Upper lobe of right lung (tissue), 1 donor: ENCODE data around the gene LUM. TPM values are rescaled to one million over a fixed set of nuclear protein-coding genes. Genes with fewer than 3 reads are reported as not detected.
"Not testable (repeated sequence)": the region's sequence is repeated elsewhere in the genome, so short reads cannot be mapped to it uniquely, and the experiment has no call there.

Experiments used
- ATAC-seq: fragments of 200-7000 bp; cut with Tn5 transposase; one replicate; pipeline ENCODE4 v1.9.1; 2020; ENCODE audit warnings: mild to moderate bottlenecking, moderate library complexity
- DNase-seq: peaks from one replicate; pipeline ENCODE4 v3.0.0-alpha.2; 2020
- H3K27ac ChIP-seq: fragments of 200-600 bp; one replicate; pipeline ENCODE4 v1.8.0; 2022
- H3K27me3 ChIP-seq: fragments of 200-600 bp; one replicate; pipeline ENCODE4 v1.8.0; 2022; ENCODE audit warnings: mild to moderate bottlenecking
- H3K36me3 ChIP-seq: fragments of 200-600 bp; one replicate; pipeline ENCODE4 v1.8.0; 2022
- H3K4me1 ChIP-seq: fragments of 200-600 bp; one replicate; pipeline ENCODE4 v1.8.0; 2022
- H3K4me3 ChIP-seq: fragments of 200-600 bp; one replicate; pipeline ENCODE4 v1.8.0; 2022; ENCODE audit warnings: mild to moderate bottlenecking
- H3K9me3 ChIP-seq: fragments of 200-600 bp; one replicate; pipeline ENCODE4 v1.8.0; 2022
- intact Hi-C: fragments of 100-400 bp; cut with DNase I; formaldehyde crosslinking; loops from one replicate; pipeline ENCODE4 v1.11.0; 2022
- total RNA-seq: library from RNA; stranded (reverse); fragmentation: NEBNext Ultra II Directional; extraction: Animal tissue kit (Norgen Biotek cat#: 25700); gene quantifications from one replicate; pipeline ENCODE4 v1.2.1, GENCODE V29; 2021
- TF ChIP-seq, protein P1 (sequence below): fragments of 200-600 bp; IDR thresholded peaks from one replicate; pipeline ENCODE4 v1.8.0; 2022; ENCODE audit warnings: antibody characterized with exemption
- donor health status: DM: no; HTN: yes; CAD: no; lungs with severe emphysema.

The LUM gene
- total RNA-seq, 1 donor from 2014 or later: 361 TPM

DNA sequence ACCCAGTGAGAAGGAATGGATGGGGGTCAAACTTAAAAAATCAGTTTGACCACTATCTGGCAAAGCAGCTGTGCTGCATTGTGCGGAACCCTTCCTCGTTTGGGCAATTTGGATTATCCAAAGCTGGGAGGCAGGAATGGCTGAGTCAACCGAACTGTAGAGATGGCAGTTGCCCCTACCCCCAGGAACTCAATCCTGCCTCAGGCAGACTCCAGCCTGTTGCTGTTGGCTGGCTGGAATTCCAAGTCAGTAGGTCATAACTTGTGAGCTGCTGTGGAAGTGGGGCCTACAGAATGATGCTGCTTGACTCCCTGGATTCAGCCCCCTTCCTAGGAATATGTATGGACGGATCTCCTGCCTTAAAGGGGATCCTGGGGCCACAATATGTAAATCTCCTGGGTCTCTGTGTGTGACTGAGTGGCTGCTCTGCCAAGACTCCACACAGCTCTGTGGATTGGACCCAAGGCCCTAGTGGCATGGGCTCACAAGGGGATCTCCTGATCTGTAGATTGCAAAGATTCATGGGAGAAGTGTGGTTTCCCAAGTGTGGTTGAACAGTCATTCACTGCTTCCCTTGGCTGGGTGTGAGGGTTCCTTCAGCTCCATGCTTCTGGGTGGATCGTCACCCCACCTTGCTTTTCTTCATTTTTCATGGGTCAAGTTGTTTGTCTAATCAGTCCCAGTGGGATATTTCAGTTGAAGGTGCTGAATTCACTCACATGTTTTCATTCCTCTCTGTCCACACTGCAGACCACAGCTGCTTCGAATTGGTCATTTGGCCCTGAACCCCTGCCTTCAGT is 19.2 kb downstream of the LUM start:
- TF ChIP-seq, protein P1, sequence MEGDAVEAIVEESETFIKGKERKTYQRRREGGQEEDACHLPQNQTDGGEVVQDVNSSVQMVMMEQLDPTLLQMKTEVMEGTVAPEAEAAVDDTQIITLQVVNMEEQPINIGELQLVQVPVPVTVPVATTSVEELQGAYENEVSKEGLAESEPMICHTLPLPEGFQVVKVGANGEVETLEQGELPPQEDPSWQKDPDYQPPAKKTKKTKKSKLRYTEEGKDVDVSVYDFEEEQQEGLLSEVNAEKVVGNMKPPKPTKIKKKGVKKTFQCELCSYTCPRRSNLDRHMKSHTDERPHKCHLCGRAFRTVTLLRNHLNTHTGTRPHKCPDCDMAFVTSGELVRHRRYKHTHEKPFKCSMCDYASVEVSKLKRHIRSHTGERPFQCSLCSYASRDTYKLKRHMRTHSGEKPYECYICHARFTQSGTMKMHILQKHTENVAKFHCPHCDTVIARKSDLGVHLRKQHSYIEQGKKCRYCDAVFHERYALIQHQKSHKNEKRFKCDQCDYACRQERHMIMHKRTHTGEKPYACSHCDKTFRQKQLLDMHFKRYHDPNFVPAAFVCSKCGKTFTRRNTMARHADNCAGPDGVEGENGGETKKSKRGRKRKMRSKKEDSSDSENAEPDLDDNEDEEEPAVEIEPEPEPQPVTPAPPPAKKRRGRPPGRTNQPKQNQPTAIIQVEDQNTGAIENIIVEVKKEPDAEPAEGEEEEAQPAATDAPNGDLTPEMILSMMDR: no peak
- DNase-seq (no peak), ATAC-seq (no peak)
- H3K4me1 ChIP-seq: no peaks in the 10 kb centered on the region
- intact Hi-C loops: no loop called here
- no peaks in the 10 kb centered on the region for H3K36me3 ChIP-seq
- H3K4me3 ChIP-seq: no peak overlapping the region
- no peak overlapping the region for H3K27ac ChIP-seq
- H3K9me3 ChIP-seq: no peaks in the 10 kb centered on the region
- H3K27me3 ChIP-seq: no peaks in the 10 kb centered on the region

DNA sequence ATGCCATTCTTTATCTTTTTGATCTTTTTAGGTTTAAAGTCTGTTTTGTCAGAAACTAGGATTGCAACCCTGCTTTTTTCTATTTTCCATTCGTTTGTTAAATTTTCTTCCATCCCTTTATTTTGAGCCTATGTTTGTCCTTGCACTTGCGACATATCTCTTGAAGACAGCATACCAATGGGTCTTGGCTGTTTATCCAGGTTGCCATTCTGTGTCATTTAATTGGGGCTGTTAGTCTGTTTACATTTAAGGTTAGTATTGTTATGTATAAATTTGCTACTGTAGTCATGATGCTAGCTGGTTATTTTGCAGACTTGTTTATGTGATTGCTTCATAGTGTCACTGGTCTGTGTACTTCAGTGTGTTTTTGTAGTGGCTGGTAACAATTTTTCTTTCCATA is 21.3 kb downstream of the LUM start:
- H3K4me3 ChIP-seq, H3K27me3 ChIP-seq, ATAC-seq, H3K27ac ChIP-seq, H3K36me3 ChIP-seq, H3K4me1 ChIP-seq, H3K9me3 ChIP-seq, intact Hi-C loops, DNase-seq: not testable (repeated sequence)

DNA sequence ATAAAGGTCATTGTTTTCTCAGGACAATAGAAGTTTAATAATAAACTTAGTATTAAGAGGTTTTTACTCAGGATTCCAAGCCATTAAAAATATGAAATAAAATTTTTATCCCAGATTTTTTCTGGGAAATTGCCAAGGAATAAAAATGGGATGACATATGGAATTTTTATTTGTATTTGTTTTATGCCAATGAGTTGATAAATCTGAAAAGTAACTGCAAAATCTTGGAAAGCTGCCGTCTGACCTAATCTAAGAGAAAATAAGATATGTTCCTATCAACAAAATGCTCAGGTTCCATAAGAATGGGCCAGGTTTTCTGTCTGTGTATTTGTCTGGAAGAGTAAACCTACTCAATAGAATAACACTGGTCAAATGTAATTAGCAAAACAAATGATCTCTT is 31.3 kb downstream of the LUM start:
- no peaks in the 10 kb centered on the region for H3K27me3 ChIP-seq
- no peaks in the 10 kb centered on the region for H3K36me3 ChIP-seq
- no peak overlapping the region for H3K27ac ChIP-seq
- ATAC-seq: no peak
- H3K4me3 ChIP-seq: no peak overlapping the region
- DNase-seq: no peak
- intact Hi-C loops: no loop called here
- TF ChIP-seq, protein P1: no peak
- H3K9me3 ChIP-seq: no peaks in the 10 kb centered on the region
- H3K4me1 ChIP-seq: no peaks in the 10 kb centered on the region

DNA sequence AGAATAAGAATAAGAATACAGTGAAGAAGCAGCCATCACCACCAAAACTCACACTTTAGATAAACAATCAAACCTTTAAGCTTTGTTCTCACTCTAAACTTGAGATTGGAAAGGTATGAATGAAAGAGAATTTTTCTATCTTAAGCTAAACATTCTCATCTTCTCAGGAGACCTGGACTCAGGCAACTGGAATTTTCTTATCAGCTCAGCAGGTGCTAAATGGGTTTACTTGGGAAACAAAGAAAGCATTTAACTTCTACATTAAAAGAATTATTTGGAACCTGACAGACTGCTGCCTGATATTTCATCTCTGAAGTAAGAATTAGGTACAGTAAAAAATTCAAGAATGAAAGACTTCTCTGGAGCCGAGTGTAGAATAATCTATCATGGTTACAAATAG is 32.8 kb downstream of the LUM start:
- DNase-seq: no peak
- Histone ChIP-seq H3K27me3 (no peaks in the 10 kb centered on the region), H3K4me3 (no peak overlapping the region), H3K4me1 (no peaks in the 10 kb centered on the region), H3K36me3 (no peaks in the 10 kb centered on the region), H3K27ac (no peak overlapping the region), H3K9me3 (no peaks in the 10 kb centered on the region)
- no peak for ATAC-seq
- TF ChIP-seq, protein P1: no peak
- intact Hi-C loops: no loop called here

DNA sequence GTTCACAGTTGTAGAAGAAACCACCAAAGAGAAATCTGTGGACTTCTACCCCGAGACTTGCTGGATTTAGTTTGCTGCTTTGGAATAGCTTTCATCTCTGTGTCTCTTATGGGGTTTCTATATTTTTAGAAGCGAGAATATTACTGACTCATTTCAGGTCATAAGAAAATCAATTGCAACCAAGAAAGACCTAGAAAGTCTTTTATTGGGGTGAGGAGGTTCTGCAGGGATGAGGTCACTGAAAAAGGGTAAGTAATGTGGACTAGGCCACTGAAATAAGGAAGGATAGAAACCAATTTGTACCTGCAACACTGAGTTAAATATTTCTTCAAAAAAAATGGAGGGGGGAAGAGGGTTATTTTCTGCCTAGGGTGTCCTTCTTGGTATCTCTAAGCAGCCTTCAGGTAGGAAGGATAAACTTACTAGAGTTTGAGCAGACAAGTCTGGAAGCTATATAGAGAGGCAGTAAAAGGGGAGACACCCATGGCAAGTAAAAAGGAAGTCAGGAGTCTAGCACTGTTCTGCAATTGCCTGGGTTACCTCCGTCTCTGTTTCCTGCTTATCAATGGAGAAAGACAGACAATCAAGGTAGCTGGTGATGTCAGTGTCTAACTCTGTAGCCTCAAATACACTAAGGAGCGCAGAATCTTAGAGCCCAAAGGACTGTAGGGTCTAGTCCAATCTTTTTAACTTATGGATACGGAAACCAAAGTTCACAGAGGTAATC is 33.9 kb downstream of the LUM start:
- Histone ChIP-seq H3K4me3 (no peak overlapping the region), H3K9me3 (no peaks in the 10 kb centered on the region), H3K27ac (no peak overlapping the region), H3K27me3 (no peaks in the 10 kb centered on the region), H3K4me1 (no peaks in the 10 kb centered on the region), H3K36me3 (no peaks in the 10 kb centered on the region)
- TF ChIP-seq, protein P1: no peak
- intact Hi-C loops: no loop called here
- DNase-seq (no peak), ATAC-seq (no peak)

DNA sequence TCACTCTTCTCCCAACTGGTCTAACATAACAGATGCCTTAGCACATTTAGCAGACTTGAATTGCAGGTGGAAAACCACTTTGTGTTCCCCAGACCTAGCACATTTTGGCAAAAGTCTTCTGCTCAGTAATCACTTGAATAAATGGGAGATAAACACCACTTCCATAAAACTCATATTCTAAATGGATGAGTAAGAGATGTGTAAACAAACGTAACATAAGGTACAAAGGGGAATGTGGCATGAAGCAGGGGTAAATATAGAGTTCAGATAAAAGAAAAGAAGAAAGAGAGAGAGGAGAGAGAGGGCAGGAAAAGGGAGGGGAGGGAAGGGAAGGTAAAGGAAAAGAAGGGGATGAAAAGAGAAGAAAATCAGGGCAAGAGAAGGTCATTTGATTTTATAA is 36.4 kb downstream of the LUM start:
- TF ChIP-seq, protein P1: no peak
- Histone ChIP-seq H3K36me3 (no peaks in the 10 kb centered on the region), H3K4me3 (no peak overlapping the region), H3K27me3 (no peaks in the 10 kb centered on the region), H3K9me3 (no peaks in the 10 kb centered on the region), H3K27ac (no peak overlapping the region), H3K4me1 (no peaks in the 10 kb centered on the region)
- intact Hi-C loops: no loop called here
- DNase-seq (no peak), ATAC-seq (no peak)
